Suprapubic skin (tissue), 4 donors: ENCODE measurements around the gene KLF13.

Experiments used
- POLR2A ChIP-seq, 2 donors: fragments of 450-650 bp; IDR thresholded peaks; one replicate each; pipeline ENCODE4 v1.6.1; 2017; ENCODE audit warnings: antibody characterized with exemption in 2 of 2, mild to moderate bottlenecking in 2 of 2, moderate library complexity in 2 of 2
- POLR2AphosphoS5 ChIP-seq, 3 donors: sonication (generic); formaldehyde crosslinking; IDR thresholded peaks; one replicate each; pipeline ENCODE4 v1.6.1; 2017; ENCODE audit warnings: antibody characterized with exemption in 3 of 3
- TF ChIP-seq, protein P1 (sequence below), 2 donors: fragments of 200-600 bp in 1 of 2; fragments of 450-650 bp in 1 of 2; sonication (generic) in 1 of 2; IDR thresholded peaks; one replicate each; pipeline ENCODE4 v1.5.1; 2016 to 2019; ENCODE audit warnings: antibody characterized with exemption in 2 of 2, mild to moderate bottlenecking in 1 of 2, moderate library complexity in 1 of 2

DNA sequence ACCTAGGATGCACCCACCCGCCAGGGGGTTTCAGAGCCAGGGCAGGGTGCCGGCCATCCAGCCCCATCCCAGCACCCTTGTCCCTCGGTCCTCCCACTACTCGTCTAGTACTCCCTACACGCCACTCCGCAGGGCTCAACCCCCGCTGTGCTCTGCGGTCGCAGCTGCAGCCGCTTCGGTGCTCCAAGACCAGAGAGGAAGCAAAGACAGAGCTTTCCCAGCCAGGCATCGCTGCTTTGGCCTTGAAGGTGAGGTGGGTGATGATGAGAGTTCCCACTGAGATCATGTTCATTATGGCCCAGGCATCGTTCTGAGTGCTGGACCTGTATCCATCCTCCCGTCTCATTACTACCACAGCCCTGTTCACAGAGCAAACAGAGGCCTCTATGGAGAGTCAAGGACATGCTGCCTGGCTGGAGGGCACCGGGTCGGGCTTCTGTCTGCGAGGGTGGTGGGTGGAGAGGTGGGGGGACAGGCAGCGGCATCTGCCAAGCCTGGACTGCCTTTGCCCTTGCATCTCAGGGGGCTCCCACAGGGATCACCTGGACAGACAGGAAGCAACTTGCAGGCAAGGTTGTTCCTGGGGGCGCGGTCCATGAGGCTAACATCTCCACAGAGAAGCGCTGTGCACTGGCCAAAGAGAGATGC lies 66.9 kb downstream of the KLF13 start:
- TF ChIP-seq, protein P1, sequence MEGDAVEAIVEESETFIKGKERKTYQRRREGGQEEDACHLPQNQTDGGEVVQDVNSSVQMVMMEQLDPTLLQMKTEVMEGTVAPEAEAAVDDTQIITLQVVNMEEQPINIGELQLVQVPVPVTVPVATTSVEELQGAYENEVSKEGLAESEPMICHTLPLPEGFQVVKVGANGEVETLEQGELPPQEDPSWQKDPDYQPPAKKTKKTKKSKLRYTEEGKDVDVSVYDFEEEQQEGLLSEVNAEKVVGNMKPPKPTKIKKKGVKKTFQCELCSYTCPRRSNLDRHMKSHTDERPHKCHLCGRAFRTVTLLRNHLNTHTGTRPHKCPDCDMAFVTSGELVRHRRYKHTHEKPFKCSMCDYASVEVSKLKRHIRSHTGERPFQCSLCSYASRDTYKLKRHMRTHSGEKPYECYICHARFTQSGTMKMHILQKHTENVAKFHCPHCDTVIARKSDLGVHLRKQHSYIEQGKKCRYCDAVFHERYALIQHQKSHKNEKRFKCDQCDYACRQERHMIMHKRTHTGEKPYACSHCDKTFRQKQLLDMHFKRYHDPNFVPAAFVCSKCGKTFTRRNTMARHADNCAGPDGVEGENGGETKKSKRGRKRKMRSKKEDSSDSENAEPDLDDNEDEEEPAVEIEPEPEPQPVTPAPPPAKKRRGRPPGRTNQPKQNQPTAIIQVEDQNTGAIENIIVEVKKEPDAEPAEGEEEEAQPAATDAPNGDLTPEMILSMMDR (IDR thresholded peaks at IDR 0.05) = no peak
- TF ChIP-seq POLR2AphosphoS5 (IDR thresholded peaks at IDR 0.05) (no peak), POLR2A (IDR thresholded peaks at IDR 0.05) (no peak)
